ENCODE measurements around the gene ROBO1.

DNA sequence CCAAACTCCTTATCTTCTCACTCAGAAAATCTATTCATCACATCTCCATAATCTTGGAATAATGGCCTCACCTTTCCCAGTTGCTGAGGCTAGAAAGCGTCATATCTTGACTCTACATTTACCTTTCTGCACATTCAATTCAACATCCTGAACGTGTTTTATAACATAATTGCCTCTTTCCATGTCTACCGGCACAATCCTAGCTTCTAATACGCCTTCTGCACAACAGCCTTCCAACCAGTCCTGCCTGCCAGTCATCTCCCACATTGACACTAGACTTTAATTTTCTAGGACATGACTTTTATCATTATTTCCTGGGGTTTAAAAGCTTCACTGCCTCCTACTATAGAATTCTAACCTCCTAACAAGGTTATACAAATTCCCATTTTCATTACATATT is 906.6 kb downstream of the ROBO1 start:
- TF ChIP-seq E2F6 (IDR thresholded peaks at IDR 0.05) = no peak
- TF ChIP-seq CTCF (IDR thresholded peaks at IDR 0.05; ENCODE audit: control extremely low read depth in 1 of 3, insufficient read depth in 1 of 3, low read depth in 1 of 3, low read length in 3 of 3) = no peak
- TF ChIP-seq CEBPB (IDR thresholded peaks at IDR 0.05; ENCODE audit: low read depth, low read length) = no peak
- TF ChIP-seq EZH2 (IDR thresholded peaks at IDR 0.05; ENCODE audit: low read depth, low read length, severe bottlenecking) = no peak
- no peak for TF ChIP-seq POLR2A (IDR thresholded peaks at IDR 0.05; ENCODE audit: control extremely low read depth in 1 of 2, low read depth in 2 of 2, low read length in 2 of 2)
- no peak for TF ChIP-seq FOSL1 (IDR thresholded peaks at IDR 0.05; ENCODE audit: insufficient read depth, low read depth, low read length)
- no peak for TF ChIP-seq BRCA1 (IDR thresholded peaks at IDR 0.05; ENCODE audit: low read depth, low read length)
- TF ChIP-seq EP300 (IDR thresholded peaks at IDR 0.05; ENCODE audit: borderline replicate concordance in 1 of 2, low read depth in 2 of 2, low read length in 2 of 2) = no peak
- TF ChIP-seq, protein P1, sequence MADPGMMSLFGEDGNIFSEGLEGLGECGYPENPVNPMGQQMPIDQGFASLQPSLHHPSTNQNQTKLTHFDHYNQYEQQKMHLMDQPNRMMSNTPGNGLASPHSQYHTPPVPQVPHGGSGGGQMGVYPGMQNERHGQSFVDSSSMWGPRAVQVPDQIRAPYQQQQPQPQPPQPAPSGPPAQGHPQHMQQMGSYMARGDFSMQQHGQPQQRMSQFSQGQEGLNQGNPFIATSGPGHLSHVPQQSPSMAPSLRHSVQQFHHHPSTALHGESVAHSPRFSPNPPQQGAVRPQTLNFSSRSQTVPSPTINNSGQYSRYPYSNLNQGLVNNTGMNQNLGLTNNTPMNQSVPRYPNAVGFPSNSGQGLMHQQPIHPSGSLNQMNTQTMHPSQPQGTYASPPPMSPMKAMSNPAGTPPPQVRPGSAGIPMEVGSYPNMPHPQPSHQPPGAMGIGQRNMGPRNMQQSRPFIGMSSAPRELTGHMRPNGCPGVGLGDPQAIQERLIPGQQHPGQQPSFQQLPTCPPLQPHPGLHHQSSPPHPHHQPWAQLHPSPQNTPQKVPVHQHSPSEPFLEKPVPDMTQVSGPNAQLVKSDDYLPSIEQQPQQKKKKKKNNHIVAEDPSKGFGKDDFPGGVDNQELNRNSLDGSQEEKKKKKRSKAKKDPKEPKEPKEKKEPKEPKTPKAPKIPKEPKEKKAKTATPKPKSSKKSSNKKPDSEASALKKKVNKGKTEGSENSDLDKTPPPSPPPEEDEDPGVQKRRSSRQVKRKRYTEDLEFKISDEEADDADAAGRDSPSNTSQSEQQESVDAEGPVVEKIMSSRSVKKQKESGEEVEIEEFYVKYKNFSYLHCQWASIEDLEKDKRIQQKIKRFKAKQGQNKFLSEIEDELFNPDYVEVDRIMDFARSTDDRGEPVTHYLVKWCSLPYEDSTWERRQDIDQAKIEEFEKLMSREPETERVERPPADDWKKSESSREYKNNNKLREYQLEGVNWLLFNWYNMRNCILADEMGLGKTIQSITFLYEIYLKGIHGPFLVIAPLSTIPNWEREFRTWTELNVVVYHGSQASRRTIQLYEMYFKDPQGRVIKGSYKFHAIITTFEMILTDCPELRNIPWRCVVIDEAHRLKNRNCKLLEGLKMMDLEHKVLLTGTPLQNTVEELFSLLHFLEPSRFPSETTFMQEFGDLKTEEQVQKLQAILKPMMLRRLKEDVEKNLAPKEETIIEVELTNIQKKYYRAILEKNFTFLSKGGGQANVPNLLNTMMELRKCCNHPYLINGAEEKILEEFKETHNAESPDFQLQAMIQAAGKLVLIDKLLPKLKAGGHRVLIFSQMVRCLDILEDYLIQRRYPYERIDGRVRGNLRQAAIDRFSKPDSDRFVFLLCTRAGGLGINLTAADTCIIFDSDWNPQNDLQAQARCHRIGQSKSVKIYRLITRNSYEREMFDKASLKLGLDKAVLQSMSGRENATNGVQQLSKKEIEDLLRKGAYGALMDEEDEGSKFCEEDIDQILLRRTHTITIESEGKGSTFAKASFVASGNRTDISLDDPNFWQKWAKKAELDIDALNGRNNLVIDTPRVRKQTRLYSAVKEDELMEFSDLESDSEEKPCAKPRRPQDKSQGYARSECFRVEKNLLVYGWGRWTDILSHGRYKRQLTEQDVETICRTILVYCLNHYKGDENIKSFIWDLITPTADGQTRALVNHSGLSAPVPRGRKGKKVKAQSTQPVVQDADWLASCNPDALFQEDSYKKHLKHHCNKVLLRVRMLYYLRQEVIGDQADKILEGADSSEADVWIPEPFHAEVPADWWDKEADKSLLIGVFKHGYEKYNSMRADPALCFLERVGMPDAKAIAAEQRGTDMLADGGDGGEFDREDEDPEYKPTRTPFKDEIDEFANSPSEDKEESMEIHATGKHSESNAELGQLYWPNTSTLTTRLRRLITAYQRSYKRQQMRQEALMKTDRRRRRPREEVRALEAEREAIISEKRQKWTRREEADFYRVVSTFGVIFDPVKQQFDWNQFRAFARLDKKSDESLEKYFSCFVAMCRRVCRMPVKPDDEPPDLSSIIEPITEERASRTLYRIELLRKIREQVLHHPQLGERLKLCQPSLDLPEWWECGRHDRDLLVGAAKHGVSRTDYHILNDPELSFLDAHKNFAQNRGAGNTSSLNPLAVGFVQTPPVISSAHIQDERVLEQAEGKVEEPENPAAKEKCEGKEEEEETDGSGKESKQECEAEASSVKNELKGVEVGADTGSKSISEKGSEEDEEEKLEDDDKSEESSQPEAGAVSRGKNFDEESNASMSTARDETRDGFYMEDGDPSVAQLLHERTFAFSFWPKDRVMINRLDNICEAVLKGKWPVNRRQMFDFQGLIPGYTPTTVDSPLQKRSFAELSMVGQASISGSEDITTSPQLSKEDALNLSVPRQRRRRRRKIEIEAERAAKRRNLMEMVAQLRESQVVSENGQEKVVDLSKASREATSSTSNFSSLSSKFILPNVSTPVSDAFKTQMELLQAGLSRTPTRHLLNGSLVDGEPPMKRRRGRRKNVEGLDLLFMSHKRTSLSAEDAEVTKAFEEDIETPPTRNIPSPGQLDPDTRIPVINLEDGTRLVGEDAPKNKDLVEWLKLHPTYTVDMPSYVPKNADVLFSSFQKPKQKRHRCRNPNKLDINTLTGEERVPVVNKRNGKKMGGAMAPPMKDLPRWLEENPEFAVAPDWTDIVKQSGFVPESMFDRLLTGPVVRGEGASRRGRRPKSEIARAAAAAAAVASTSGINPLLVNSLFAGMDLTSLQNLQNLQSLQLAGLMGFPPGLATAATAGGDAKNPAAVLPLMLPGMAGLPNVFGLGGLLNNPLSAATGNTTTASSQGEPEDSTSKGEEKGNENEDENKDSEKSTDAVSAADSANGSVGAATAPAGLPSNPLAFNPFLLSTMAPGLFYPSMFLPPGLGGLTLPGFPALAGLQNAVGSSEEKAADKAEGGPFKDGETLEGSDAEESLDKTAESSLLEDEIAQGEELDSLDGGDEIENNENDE (IDR thresholded peaks at IDR 0.05; ENCODE audit: insufficient replicate concordance, low read length) = no peak
- no peak for TF ChIP-seq SIX5 (IDR thresholded peaks at IDR 0.05; ENCODE audit: low read depth, low read length)
- TF ChIP-seq CHD2 (IDR thresholded peaks at IDR 0.05; ENCODE audit: low read length) = no peak
